Fibroblast of lung (primary cell): ENCODE results near the gene GRID1. TPM values are rescaled to one million over a fixed set of nuclear protein-coding genes. Genes with fewer than 3 reads are reported as not detected.

ENCODE experiments used
- DNase-seq, 2 donors: peaks; one replicate each; pipeline versions ENCODE4 v3.0.0 to v3.0.0-alpha.2; 2010; ENCODE audit warnings: low read depth in 2 of 2
- H2AFZ ChIP-seq: 2 replicates; pipeline ENCODE4 v1.5.1; 2012; ENCODE audit warnings: low read length, control low read depth, inconsistent platforms
- H3K27ac ChIP-seq: 2 replicates; pipeline ENCODE4 v1.5.1; 2011; ENCODE audit warnings: low read length, control low read depth; ENCODE audit not compliant: insufficient read depth
- H3K27me3 ChIP-seq: 2 replicates; pipeline ENCODE4 v1.5.1; 2011; ENCODE audit warnings: mild to moderate bottlenecking, low read length; ENCODE audit not compliant: control insufficient read depth, insufficient read depth
- H3K36me3 ChIP-seq: 2 replicates; pipeline ENCODE4 v1.5.1; 2011; ENCODE audit warnings: low read length; ENCODE audit not compliant: control insufficient read depth, insufficient read depth
- H3K4me1 ChIP-seq: 2 replicates; pipeline ENCODE4 v1.5.1; 2011; ENCODE audit warnings: low read length; ENCODE audit not compliant: control insufficient read depth, insufficient read depth; ENCODE audit errors: extremely low read depth
- H3K4me2 ChIP-seq: 2 replicates; pipeline ENCODE4 v1.5.1; 2011; ENCODE audit warnings: low read length, control low read depth; ENCODE audit not compliant: insufficient read depth; ENCODE audit errors: extremely low read depth
- H3K4me3 ChIP-seq, 4 experiments: fragments of 200-600 bp in 1 of 4; sonication (generic) in 1 of 4; replicated peaks in 1 of 4; 2 replicates each; pipeline ENCODE4 v1.5.1; 2011 to 2016; ENCODE audit warnings: low read length in 4 of 4, low read depth in 3 of 4, mild to moderate bottlenecking in 3 of 4, control low read depth in 2 of 4, inconsistent platforms in 1 of 4, mixed read lengths in 1 of 4; ENCODE audit not compliant: insufficient read depth in 1 of 4; ENCODE audit errors: control extremely low read depth in 1 of 4
- H3K79me2 ChIP-seq: 2 replicates; pipeline ENCODE4 v1.5.1; 2012; ENCODE audit warnings: mild to moderate bottlenecking, low read length, inconsistent platforms; ENCODE audit not compliant: control insufficient read depth, insufficient read depth
- H3K9ac ChIP-seq: 2 replicates; pipeline ENCODE4 v1.5.1; 2011; ENCODE audit warnings: mild to moderate bottlenecking, low read length, control low read depth; ENCODE audit not compliant: insufficient read depth
- H3K9me3 ChIP-seq: 2 replicates; pipeline ENCODE4 v1.5.1; 2012; ENCODE audit warnings: low read depth, low read length; ENCODE audit not compliant: control insufficient read depth, insufficient read depth
- H4K20me1 ChIP-seq: 2 replicates; pipeline ENCODE4 v1.5.1; 2011; ENCODE audit warnings: low read length; ENCODE audit not compliant: control insufficient read depth, insufficient read depth; ENCODE audit errors: extremely low read depth
- CTCF ChIP-seq, 2 donors: IDR thresholded peaks in 1 of 2; conservative IDR thresholded peaks in 1 of 2; 1 replicate in 1 of 2; 2 replicates in 1 of 2; pipeline ENCODE4 v1.5.1; 2011 to 2012; ENCODE audit warnings: low read length in 2 of 2, control low read depth in 1 of 2, inconsistent platforms in 1 of 2, low read depth in 1 of 2, mild to moderate bottlenecking in 1 of 2
- EZH2 ChIP-seq: IDR thresholded peaks from 2 replicates; pipeline ENCODE4 v1.5.1; 2012; ENCODE audit warnings: low read length, control low read depth, mild to moderate bottlenecking; ENCODE audit errors: missing control alignments
- polyA plus RNA-seq, 2 donors: library from polyadenylated mRNA; depleted of rRNA in 1 of 2; stranded (reverse) in 1 of 2; unstranded in 1 of 2; fragments of >200 nt; gene quantifications; 2 replicates each; pipeline ENCODE4 v1.2.1, GENCODE V29; 2011 to 2012; ENCODE audit warnings: missing spikeins in 1 of 2
- total RNA-seq: library from RNA; depleted of rRNA; stranded (reverse); fragments of >200 nt; gene quantifications from 2 replicates; pipeline ENCODE4 v1.2.1, GENCODE V29; 2014

The GRID1 gene
- total and polyA plus RNA-seq, 2 donors (not counting 1 experiment from before 2014, with no cell fraction given): 0.03 to 0.33 TPM

GRCh38 chr10:86155054-86155921 is 211.3 kb downstream of the GRID1 start:
- Histone ChIP-seq H3K4me1 (no peaks in the 10 kb centered on the region), H3K27ac (no peak overlapping the region), H3K4me3 (no peak overlapping the region), H3K9me3 (no peaks in the 10 kb centered on the region), H3K4me2 (no peak overlapping the region), H3K27me3 (no peaks in the 10 kb centered on the region), H2AFZ (no peak overlapping the region), H4K20me1 (no peaks in the 10 kb centered on the region), H3K9ac (no peak overlapping the region), H3K36me3 (no peaks in the 10 kb centered on the region), H3K79me2 (no peaks in the 10 kb centered on the region)
- no peak for DNase-seq
- TF ChIP-seq EZH2 (no peak), CTCF (conservative IDR thresholded peaks at IDR 0.05 in 1 of 2, IDR thresholded peaks at IDR 0.05 in 1 of 2; ENCODE audit: low read depth in 1 of 2, low read length in 2 of 2) (no peak)

GRCh38 chr10:86153751-86154150 is 212.8 kb downstream of the GRID1 start:
- Histone ChIP-seq H3K9ac (no peak overlapping the region), H3K79me2 (no peaks in the 10 kb centered on the region), H3K4me1 (no peaks in the 10 kb centered on the region), H3K27ac (no peak overlapping the region), H2AFZ (no peak overlapping the region), H4K20me1 (no peaks in the 10 kb centered on the region), H3K4me3 (no peak overlapping the region), H3K36me3 (no peaks in the 10 kb centered on the region), H3K4me2 (no peak overlapping the region), H3K9me3 (no peaks in the 10 kb centered on the region), H3K27me3 (no peaks in the 10 kb centered on the region)
- no peak for DNase-seq
- no peak for TF ChIP-seq EZH2
- TF ChIP-seq CTCF (conservative IDR thresholded peaks at IDR 0.05 in 1 of 2, IDR thresholded peaks at IDR 0.05 in 1 of 2; ENCODE audit: low read depth in 1 of 2, low read length in 2 of 2): no peak

GRCh38 chr10:86152911-86153310 is 213.7 kb downstream of the GRID1 start:
- no peaks in the 10 kb centered on the region for H4K20me1 ChIP-seq
- H2AFZ ChIP-seq: no peak overlapping the region
- H3K9me3 ChIP-seq: no peaks in the 10 kb centered on the region
- no peaks in the 10 kb centered on the region for H3K4me1 ChIP-seq
- no peaks in the 10 kb centered on the region for H3K79me2 ChIP-seq
- H3K4me2 ChIP-seq: no peak overlapping the region
- H3K27me3 ChIP-seq: no peaks in the 10 kb centered on the region
- no peaks in the 10 kb centered on the region for H3K36me3 ChIP-seq
- no peak overlapping the region for H3K9ac ChIP-seq
- no peak overlapping the region for H3K27ac ChIP-seq
- no peak for DNase-seq
- no peak overlapping the region for H3K4me3 ChIP-seq
- TF ChIP-seq EZH2 (no peak), CTCF (conservative IDR thresholded peaks at IDR 0.05 in 1 of 2, IDR thresholded peaks at IDR 0.05 in 1 of 2; ENCODE audit: low read depth in 1 of 2, low read length in 2 of 2) (no peak)
